Transverse colon (tissue), 4 donors: ENCODE results near the gene PADI2. TPM values are rescaled to one million over a fixed set of nuclear protein-coding genes. Genes with fewer than 3 reads are reported as not detected.

Experiments
- DNase-seq: peaks from one replicate; pipeline ENCODE4 v3.0.0-alpha.2; 2019
- H3K27ac ChIP-seq, 4 donors: fragments of 200-600 bp; sonication (generic); 2 replicates each; pipeline ENCODE4 v1.5.1; 2016 to 2018; ENCODE audit warnings: inconsistent platforms in 4 of 4
- H3K27me3 ChIP-seq: fragments of 200-600 bp; sonication (generic); 2 replicates; pipeline ENCODE4 v1.5.1; 2017; ENCODE audit warnings: inconsistent platforms
- H3K36me3 ChIP-seq, 4 donors: fragments of 200-600 bp; sonication (generic); 2 replicates each; pipeline ENCODE4 v1.5.1; 2017 to 2019; ENCODE audit warnings: inconsistent platforms in 4 of 4
- H3K4me1 ChIP-seq, 4 donors: fragments of 200-600 bp; sonication (generic); 2 replicates each; pipeline ENCODE4 v1.5.1; 2017 to 2020; ENCODE audit warnings: inconsistent platforms in 4 of 4
- H3K4me3 ChIP-seq, 4 donors: fragments of 200-600 bp; sonication (generic); 1 replicate in 1 of 4; 2 replicates in 3 of 4; pipeline versions ENCODE4 v1.5.1 to v1.6.1; 2017 to 2019; ENCODE audit warnings: inconsistent platforms in 4 of 4
- H3K9me3 ChIP-seq, 2 donors: fragments of 200-600 bp; sonication (generic); 2 replicates each; pipeline ENCODE4 v1.5.1; 2017 to 2019; ENCODE audit warnings: inconsistent platforms in 2 of 2
- CTCF ChIP-seq, 5 experiments: fragments of 200-600 bp in 3 of 5; fragments of 450-650 bp in 2 of 5; sonication (generic) in 3 of 5; IDR thresholded peaks; 1 replicate in 2 of 5; 2 replicates in 3 of 5; pipeline ENCODE4 v1.5.1; 2016 to 2017; ENCODE audit warnings: antibody characterized with exemption in 5 of 5, inconsistent platforms in 3 of 5, mild to moderate bottlenecking in 2 of 5, moderate library complexity in 1 of 5
- EP300 ChIP-seq: sonication (generic); formaldehyde crosslinking; IDR thresholded peaks from one replicate; pipeline ENCODE4 v1.6.1; 2017; ENCODE audit warnings: antibody characterized with exemption, low read depth
- POLR2A ChIP-seq: fragments of 450-650 bp; IDR thresholded peaks from one replicate; pipeline ENCODE4 v1.6.1; 2016; ENCODE audit warnings: antibody characterized with exemption, mild to moderate bottlenecking, moderate library complexity
- POLR2AphosphoS5 ChIP-seq, 3 donors: sonication (generic); formaldehyde crosslinking; IDR thresholded peaks; one replicate each; pipeline ENCODE4 v1.6.1; 2016; ENCODE audit warnings: antibody characterized with exemption in 3 of 3
- WGBS, 2 donors: methylation state at CpG; one replicate each; pipeline ENCODE4 v1.1.5; 2018; ENCODE audit warnings: low coverage in 1 of 2; 5-methylcytosine and 5-hydroxymethylcytosine counted together
- in situ Hi-C, 4 donors: fragments of 200-750 bp; cut with MboI; loops; one replicate each; pipeline versions ENCODE4 v1.15.0 to v1.15.1; 2017; ENCODE audit warnings: low sequenced_read_pairs in 3 of 4, low pct_ligation_motif_present in 1 of 4, low pct_unique_long_range_greater_than_20kb in 1 of 4
- intact Hi-C: fragments of 100-400 bp; cut with DNase I; formaldehyde crosslinking; loops from one replicate; pipeline ENCODE4 v1.15.1; 2023; ENCODE audit warnings: low total_unique reads
- total RNA-seq, 4 donors: library from RNA; depleted of rRNA; stranded (reverse); fragments of >200 nt; gene quantifications; one replicate each; pipeline ENCODE4 v1.1.0, GENCODE V29; 2016

The PADI2 gene
- total RNA-seq, 4 donors from 2014 or later: 143 to 285 (median 238) TPM

- Histone ChIP-seq H3K4me3 (no peak overlapping the region), H3K27ac (no peak overlapping the region), H3K9me3 (no peaks in the 10 kb centered on the region), H3K4me1 (no peaks in the 10 kb centered on the region), H3K36me3 (peaks cover 0 to 7% (median 0%) of the 10 kb centered on the region in 4 donors), H3K27me3 (no peaks in the 10 kb centered on the region)
- intact Hi-C loops: no loop called here
- in situ Hi-C loops: no loop called here
- no peak for DNase-seq
- TF ChIP-seq EP300: no peak
- TF ChIP-seq POLR2A: no peak
- WGBS, 2 donors: 82 to 90% methylated on average over 2 to 8 of the region's 8 CpGs
These were observed 39.0 kb downstream of the PADI2 start for GRCh38 chr1:17080085-17080759.

- peaks cover 0 to 13% (median 0%) of the 10 kb centered on the region in 4 donors for H3K36me3 ChIP-seq
- no peaks in the 10 kb centered on the region for H3K4me1 ChIP-seq
- TF ChIP-seq CTCF (IDR thresholded peaks at IDR 0.05) (no peak), POLR2AphosphoS5 (IDR thresholded peaks at IDR 0.05) (no peak), POLR2A (no peak)
- WGBS, 2 donors: 80 to 85% methylated on average over 5 to 16 of the region's 16 CpGs
- no peak overlapping the region for H3K4me3 ChIP-seq
- DNase-seq: no peak
- intact Hi-C loops (no loop called here), in situ Hi-C loops (no loop called here)
- no peak overlapping the region for H3K27ac ChIP-seq
- no peaks in the 10 kb centered on the region for H3K9me3 ChIP-seq
- H3K27me3 ChIP-seq: no peaks in the 10 kb centered on the region
These were observed 40.0 kb downstream of the PADI2 start for GRCh38 chr1:17078991-17079868.

GRCh38 chr1:17075470-17076255 is 43.6 kb downstream of the PADI2 start:
- 64 to 80% methylated on average over 1 to 16 of the region's 17 CpGs for WGBS, 2 donors
- no peaks in the 10 kb centered on the region for H3K9me3 ChIP-seq
- peaks cover 0 to 19% (median 3%) of the 10 kb centered on the region in 4 donors for H3K36me3 ChIP-seq
- no peak for DNase-seq
- in situ Hi-C loops: no loop called here
- no peaks in the 10 kb centered on the region for H3K27me3 ChIP-seq
- no peak overlapping the region for H3K27ac ChIP-seq
- intact Hi-C loops: no loop called here
- no peak overlapping the region for H3K4me3 ChIP-seq
- H3K4me1 ChIP-seq: no peaks in the 10 kb centered on the region
- TF ChIP-seq POLR2AphosphoS5 (IDR thresholded peaks at IDR 0.05) (no peak), EP300 (no peak), CTCF (IDR thresholded peaks at IDR 0.05) (peak; percentile 8 to 44 (median 22)), POLR2A (no peak)

- no peak for DNase-seq
- no peak overlapping the region for H3K27ac ChIP-seq
- no peaks in the 10 kb centered on the region for H3K4me1 ChIP-seq
- 75 to 78% methylated on average over 3 to 6 of the region's 6 CpGs for WGBS, 2 donors
- in situ Hi-C loops (no loop called here), intact Hi-C loops (no loop called here)
- H3K27me3 ChIP-seq: no peaks in the 10 kb centered on the region
- H3K9me3 ChIP-seq: no peaks in the 10 kb centered on the region
- peaks cover 0 to 19% (median 3%) of the 10 kb centered on the region in 4 donors for H3K36me3 ChIP-seq
- H3K4me3 ChIP-seq: no peak overlapping the region
- no peak for TF ChIP-seq EP300
- TF ChIP-seq CTCF (IDR thresholded peaks at IDR 0.05): no peak
- TF ChIP-seq POLR2A: no peak
- no peak for TF ChIP-seq POLR2AphosphoS5 (IDR thresholded peaks at IDR 0.05)
These were observed 47.5 kb downstream of the PADI2 start for GRCh38 chr1:17071794-17072193.
